MCF 10A (cell line): Measurements from ENCODE around the gene FNDC10. TPM values are rescaled to one million over a fixed set of nuclear protein-coding genes. Genes with fewer than 3 reads are reported as not detected.

Source experiments
- BruUV-seq: library from RNA; stranded (reverse); fragments of 400-500 nt; replicated peaks from 2 replicates; lab custom pipeline; 2021; lab: Mats Ljungman, UMichigan
- CTCF ChIA-PET: fragments of 300-600 bp; sonication (Branson Sonifier 250); formaldehyde crosslinking; extraction: SDS; loops from one replicate; lab custom pipeline; 2021; ENCODE audit warnings: antibody characterized with exemption, inconsistent platforms; lab: Yijun Ruan, JAX
- POLR2A ChIA-PET: fragments of 300-600, 350-650 bp; sonication (Branson Sonifier 250); formaldehyde crosslinking; extraction: SDS; loops from one replicate; lab custom pipeline; 2020; ENCODE audit warnings: antibody characterized with exemption, inconsistent platforms; lab: Yijun Ruan, JAX
- DNase-seq: peaks from one replicate; pipeline ENCODE4 v3.0.0-alpha.2; 2018; ENCODE audit not compliant: unreplicated experiment
- H3K27ac Mint-ChIP-seq: one replicate; pipeline ENCODE4 v1.8.0; 2022; ENCODE audit warnings: mild to moderate bottlenecking, low read depth, mixed read lengths; ENCODE audit not compliant: unreplicated experiment
- H3K27me3 Mint-ChIP-seq: one replicate; pipeline ENCODE4 v1.8.0; 2022; ENCODE audit warnings: mixed read lengths; ENCODE audit not compliant: insufficient read depth, unreplicated experiment
- H3K36me3 Mint-ChIP-seq: one replicate; pipeline ENCODE4 v1.8.0; 2022; ENCODE audit warnings: mild to moderate bottlenecking, moderate library complexity, mixed read lengths; ENCODE audit not compliant: insufficient read depth, unreplicated experiment
- H3K4me1 Mint-ChIP-seq: one replicate; pipeline ENCODE4 v1.8.0; 2022; ENCODE audit warnings: mixed read lengths; ENCODE audit not compliant: insufficient read depth, unreplicated experiment
- H3K4me3 Mint-ChIP-seq: one replicate; pipeline ENCODE4 v1.8.0; 2022; ENCODE audit warnings: mild to moderate bottlenecking, moderate library complexity, mixed read lengths; ENCODE audit not compliant: unreplicated experiment
- H3K9me3 Mint-ChIP-seq: one replicate; pipeline ENCODE4 v1.8.0; 2022; ENCODE audit warnings: mixed read lengths; ENCODE audit not compliant: unreplicated experiment
- intact Hi-C: fragments of 100-400 bp; cut with micrococcal nuclease; formaldehyde crosslinking; loops from 2 replicates; pipeline ENCODE4 v1.14.1; 2022
- total RNA-seq: library from RNA; stranded (reverse); gene quantifications from 2 replicates; pipeline ENCODE4 v1.2.3, GENCODE V29; 2022
- TF ChIP-seq, protein P1 (sequence below): fragments of 200-600 bp; IDR thresholded peaks from one replicate; pipeline ENCODE4 v1.8.0; 2022; ENCODE audit warnings: antibody characterized with exemption, mild to moderate bottlenecking; ENCODE audit not compliant: unreplicated experiment

FNDC10 gene
- total RNA-seq, 1 experiment from 2014 or later = 5.1 TPM

DNA sequence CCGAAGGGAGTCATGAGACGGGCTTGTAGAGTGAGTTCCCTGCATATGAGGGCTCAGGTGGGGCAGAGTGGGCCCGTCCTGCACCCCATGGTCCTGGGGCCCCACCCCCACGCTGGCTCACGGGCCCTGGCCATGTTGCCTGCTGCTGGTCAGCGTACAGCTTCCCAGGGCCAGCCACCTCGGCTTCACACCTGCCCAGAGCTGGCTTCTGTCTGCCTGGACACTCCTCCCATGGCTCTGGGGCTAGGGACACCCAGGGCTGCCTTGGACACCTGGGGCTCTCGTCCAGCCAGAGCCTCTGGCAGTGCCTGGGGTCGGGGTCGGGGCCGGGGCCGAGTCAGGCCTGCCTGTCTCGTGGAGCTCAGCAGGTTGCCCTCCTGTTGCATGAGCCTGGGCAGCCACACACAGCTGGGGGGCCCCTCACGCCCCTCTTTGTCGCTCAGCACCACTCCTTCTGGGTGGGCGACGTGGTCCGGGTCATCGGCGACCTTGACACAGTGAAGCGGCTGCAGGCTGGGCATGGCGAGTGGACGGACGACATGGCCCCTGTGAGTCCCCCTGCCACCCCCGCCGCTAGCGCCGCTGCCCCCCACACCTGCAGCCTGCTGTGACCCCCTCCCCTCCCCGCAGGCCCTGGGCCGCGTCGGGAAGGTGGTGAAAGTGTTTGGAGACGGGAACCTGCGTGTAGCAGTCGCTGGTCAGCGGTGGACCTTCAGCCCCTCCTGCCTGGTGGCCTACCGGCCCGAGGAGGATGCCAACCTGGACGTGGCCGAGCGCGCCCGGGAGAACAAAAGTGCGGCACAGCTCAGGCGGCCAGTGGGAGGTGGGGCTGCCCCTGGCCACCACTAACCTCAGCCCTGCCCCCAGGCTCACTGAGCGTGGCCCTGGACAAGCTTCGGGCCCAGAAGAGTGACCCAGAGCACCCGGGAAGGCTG is 26.5 kb upstream of the FNDC10 start:
- DNase-seq = no peak
- intact Hi-C loops = no loop called here
- ChIA-PET POLR2A (interaction anchor here (0.6 kb wide), 1 partner anchor 193 kb away, joined by 4 read pairs; no protein-coding TSS in a partner anchor), CTCF (no interaction called here)
- no peaks in the 10 kb centered on the region for H3K27me3 Mint-ChIP-seq
- no TSS peak for BruUV-seq
- H3K4me3 Mint-ChIP-seq = no peak overlapping the region
- H3K4me1 Mint-ChIP-seq = no peaks in the 10 kb centered on the region
- no peak overlapping the region for H3K27ac Mint-ChIP-seq
- peaks cover 7% of the 10 kb centered on the region for H3K36me3 Mint-ChIP-seq
- TF ChIP-seq, protein P1, sequence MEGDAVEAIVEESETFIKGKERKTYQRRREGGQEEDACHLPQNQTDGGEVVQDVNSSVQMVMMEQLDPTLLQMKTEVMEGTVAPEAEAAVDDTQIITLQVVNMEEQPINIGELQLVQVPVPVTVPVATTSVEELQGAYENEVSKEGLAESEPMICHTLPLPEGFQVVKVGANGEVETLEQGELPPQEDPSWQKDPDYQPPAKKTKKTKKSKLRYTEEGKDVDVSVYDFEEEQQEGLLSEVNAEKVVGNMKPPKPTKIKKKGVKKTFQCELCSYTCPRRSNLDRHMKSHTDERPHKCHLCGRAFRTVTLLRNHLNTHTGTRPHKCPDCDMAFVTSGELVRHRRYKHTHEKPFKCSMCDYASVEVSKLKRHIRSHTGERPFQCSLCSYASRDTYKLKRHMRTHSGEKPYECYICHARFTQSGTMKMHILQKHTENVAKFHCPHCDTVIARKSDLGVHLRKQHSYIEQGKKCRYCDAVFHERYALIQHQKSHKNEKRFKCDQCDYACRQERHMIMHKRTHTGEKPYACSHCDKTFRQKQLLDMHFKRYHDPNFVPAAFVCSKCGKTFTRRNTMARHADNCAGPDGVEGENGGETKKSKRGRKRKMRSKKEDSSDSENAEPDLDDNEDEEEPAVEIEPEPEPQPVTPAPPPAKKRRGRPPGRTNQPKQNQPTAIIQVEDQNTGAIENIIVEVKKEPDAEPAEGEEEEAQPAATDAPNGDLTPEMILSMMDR = no peak
- no peaks in the 10 kb centered on the region for H3K9me3 Mint-ChIP-seq

DNA sequence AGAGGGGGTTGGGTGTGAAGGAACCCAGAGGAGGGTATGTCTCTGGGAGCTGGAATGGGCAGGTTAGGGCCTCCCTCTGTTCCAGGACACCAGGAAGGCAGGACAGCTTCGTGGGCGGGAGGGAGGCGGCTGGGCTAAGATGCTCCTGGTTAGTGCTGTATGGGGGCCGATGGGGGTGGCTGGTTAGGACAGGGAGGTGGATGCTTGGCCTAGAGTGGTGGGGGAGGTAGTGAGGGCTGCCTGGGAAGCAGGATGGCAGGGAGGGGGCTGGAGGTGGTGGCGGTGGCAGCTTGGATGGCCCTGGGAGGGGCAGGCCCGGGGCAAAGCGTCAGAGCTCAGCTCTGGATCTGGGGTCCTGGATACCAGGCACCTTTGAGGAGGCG is 25.9 kb upstream of the FNDC10 start:
- no peaks in the 10 kb centered on the region for H3K9me3 Mint-ChIP-seq
- H3K27me3 Mint-ChIP-seq = no peaks in the 10 kb centered on the region
- DNase-seq = no peak
- POLR2A ChIA-PET = no interaction called here
- TF ChIP-seq, protein P1 = no peak
- intact Hi-C loops = no loop called here
- BruUV-seq = no TSS peak
- H3K27ac Mint-ChIP-seq = no peak overlapping the region
- no peaks in the 10 kb centered on the region for H3K4me1 Mint-ChIP-seq
- no peak overlapping the region for H3K4me3 Mint-ChIP-seq
- H3K36me3 Mint-ChIP-seq = peaks cover 7% of the 10 kb centered on the region
- CTCF ChIA-PET = no interaction called here

- TF ChIP-seq, protein P1 = no peak
- H3K4me3 Mint-ChIP-seq = no peak overlapping the region
- H3K27ac Mint-ChIP-seq = no peak overlapping the region
- POLR2A ChIA-PET = no interaction called here
- H3K27me3 Mint-ChIP-seq = no peaks in the 10 kb centered on the region
- intact Hi-C loops = no loop called here
- no peak for DNase-seq
- CTCF ChIA-PET = no interaction called here
- H3K4me1 Mint-ChIP-seq = no peaks in the 10 kb centered on the region
- H3K36me3 Mint-ChIP-seq = peaks cover 7% of the 10 kb centered on the region
- BruUV-seq = no TSS peak
- no peaks in the 10 kb centered on the region for H3K9me3 Mint-ChIP-seq
Observed at GRCh38 chr1:1625404-1625775, 25.5 kb upstream of the FNDC10 start.

GRCh38 chr1:1624443-1625403 is 24.8 kb upstream of the FNDC10 start:
- H3K27ac Mint-ChIP-seq = no peak overlapping the region
- H3K4me1 Mint-ChIP-seq = no peaks in the 10 kb centered on the region
- H3K9me3 Mint-ChIP-seq = no peaks in the 10 kb centered on the region
- no TSS peak for BruUV-seq
- TF ChIP-seq, protein P1 = no peak
- ChIA-PET POLR2A (no interaction called here), CTCF (interaction anchor here (0.6 kb wide), 1 partner anchor 24 kb away, joined by 5 read pairs; no protein-coding TSS in a partner anchor)
- no peak for DNase-seq
- no peak overlapping the region for H3K4me3 Mint-ChIP-seq
- peaks cover 7% of the 10 kb centered on the region for H3K36me3 Mint-ChIP-seq
- intact Hi-C loops = no loop called here
- no peaks in the 10 kb centered on the region for H3K27me3 Mint-ChIP-seq
